Trophoblast cell (in vitro differentiated cells and primary cell): ENCODE data around the gene MBOAT7.
"Not testable (repeated sequence)": the region's sequence is repeated elsewhere in the genome, so short reads cannot be mapped to it uniquely, and the experiment has no call there.

Experiments used
- DNase-seq, 2 donors: peaks; one replicate each; pipeline ENCODE4 v3.0.0-alpha.2; 2016
- H2AFZ ChIP-seq: 2 replicates; pipeline ENCODE4 v1.6.1; 2013; ENCODE audit warnings: low read length, moderate library complexity, mild to moderate bottlenecking; ENCODE audit not compliant: insufficient read depth, poor library complexity
- H2AK5ac ChIP-seq: 2 replicates; pipeline ENCODE4 v1.6.1; 2013; ENCODE audit warnings: mild to moderate bottlenecking, low read length
- H2BK120ac ChIP-seq: 2 replicates; pipeline ENCODE4 v1.6.1; 2013; ENCODE audit warnings: low read length, mild to moderate bottlenecking, moderate library complexity; ENCODE audit not compliant: insufficient read depth, poor library complexity
- H2BK12ac ChIP-seq: 2 replicates; pipeline ENCODE4 v1.6.1; 2013; ENCODE audit warnings: mild to moderate bottlenecking, low read length, moderate library complexity
- H2BK5ac ChIP-seq: 2 replicates; pipeline ENCODE4 v1.6.1; 2013; ENCODE audit warnings: low read length, low read depth, moderate library complexity, mild to moderate bottlenecking; ENCODE audit not compliant: poor library complexity
- H3K14ac ChIP-seq: 2 replicates; pipeline ENCODE4 v1.6.1; 2013; ENCODE audit warnings: mild to moderate bottlenecking, low read length
- H3K18ac ChIP-seq: 2 replicates; pipeline ENCODE4 v1.6.1; 2013; ENCODE audit warnings: mild to moderate bottlenecking, low read length
- H3K23ac ChIP-seq: 2 replicates; pipeline ENCODE4 v1.6.1; 2013; ENCODE audit warnings: low read length
- H3K27ac ChIP-seq: 2 replicates; pipeline ENCODE4 v1.5.1; 2013; ENCODE audit warnings: low read depth, mild to moderate bottlenecking, inconsistent platforms, low read length, moderate library complexity
- H3K27me3 ChIP-seq: 2 replicates; pipeline ENCODE4 v1.6.1; 2013; ENCODE audit warnings: inconsistent platforms, mild to moderate bottlenecking, low read length, moderate library complexity; ENCODE audit not compliant: insufficient read depth
- H3K36me3 ChIP-seq, 2 experiments: 1 replicate in 1 of 2; 2 replicates in 1 of 2; pipeline ENCODE4 v1.6.1; 2013; ENCODE audit warnings: low read length in 2 of 2, mild to moderate bottlenecking in 2 of 2, moderate library complexity in 1 of 2; ENCODE audit not compliant: insufficient read depth in 2 of 2, control insufficient read depth in 1 of 2
- H3K4ac ChIP-seq: 2 replicates; pipeline ENCODE4 v1.6.1; 2013; ENCODE audit warnings: low read depth, mild to moderate bottlenecking, low read length, moderate library complexity
- H3K4me1 ChIP-seq, 2 experiments: 1 replicate in 1 of 2; 2 replicates in 1 of 2; pipeline ENCODE4 v1.6.1; 2013; ENCODE audit warnings: low read length in 2 of 2, mild to moderate bottlenecking in 2 of 2, moderate library complexity in 1 of 2; ENCODE audit not compliant: insufficient read depth in 2 of 2, control insufficient read depth in 1 of 2
- H3K4me2 ChIP-seq: 2 replicates; pipeline ENCODE4 v1.6.1; 2013; ENCODE audit warnings: inconsistent platforms, mild to moderate bottlenecking, low read length, moderate library complexity
- H3K4me3 ChIP-seq: 2 replicates; pipeline ENCODE4 v1.5.1; 2013; ENCODE audit warnings: mild to moderate bottlenecking, low read depth, low read length, inconsistent platforms
- H3K79me1 ChIP-seq: one replicate; pipeline ENCODE4 v1.6.1; 2013; ENCODE audit warnings: low read length
- H3K79me2 ChIP-seq: 2 replicates; pipeline ENCODE4 v1.6.1; 2013; ENCODE audit warnings: low read length, mild to moderate bottlenecking; ENCODE audit not compliant: control insufficient read depth, insufficient read depth, poor library complexity
- H3K9ac ChIP-seq: 2 replicates; pipeline ENCODE4 v1.6.1; 2013; ENCODE audit warnings: mild to moderate bottlenecking, low read length
- H3K9me3 ChIP-seq: 2 replicates; pipeline ENCODE4 v1.6.1; 2013; ENCODE audit warnings: low read depth, mild to moderate bottlenecking, control low read depth, inconsistent platforms, low read length; ENCODE audit not compliant: insufficient read depth
- H4K12ac ChIP-seq: 2 replicates; pipeline ENCODE4 v1.6.1; 2013; ENCODE audit warnings: low read depth, mild to moderate bottlenecking, low read length, moderate library complexity
- H4K8ac ChIP-seq: 2 replicates; pipeline ENCODE4 v1.6.1; 2013; ENCODE audit warnings: low read depth, mild to moderate bottlenecking, low read length, moderate library complexity
- H4K91ac ChIP-seq: one replicate; pipeline ENCODE4 v1.6.1; 2013; ENCODE audit warnings: low read depth, mild to moderate bottlenecking, low read length, moderate library complexity
- WGBS: extraction: QIAGEN DNeasy Blood & Tissue Kit; methylation state at CpG from one replicate; pipeline ENCODE4 v1.1.7; 2013; ENCODE audit warnings: missing lambda C conversion rate; ENCODE audit not compliant: insufficient read length, insufficient coverage; ENCODE audit errors: extremely low coverage; 5-methylcytosine and 5-hydroxymethylcytosine counted together

The MBOAT7 gene

GRCh38 chr19:54218259-54218658 is 28.9 kb upstream of the MBOAT7 start:
- Histone ChIP-seq H2AFZ (no peak overlapping the region), H3K79me1 (no peaks in the 10 kb centered on the region), H3K14ac (no peak overlapping the region), H3K4me1 (peaks cover 11% of the 10 kb centered on the region in 2 experiments), H3K27ac (no peak overlapping the region), H3K36me3 (peaks cover 6 to 7% of the 10 kb centered on the region in 2 experiments), H2BK12ac (no peak overlapping the region), H2BK120ac (no peak overlapping the region), H2AK5ac (no peak overlapping the region), H3K4me2 (no peak overlapping the region), H3K4me3 (no peak overlapping the region), H3K4ac (no peak overlapping the region), H3K23ac (no peak overlapping the region), H3K9me3 (no peaks in the 10 kb centered on the region), H3K27me3 (no peaks in the 10 kb centered on the region), H3K18ac (no peak overlapping the region), H4K91ac (no peak overlapping the region), H3K9ac (peak overlapping the region; percentile 50), H3K79me2 (no peaks in the 10 kb centered on the region), H4K8ac (no peak overlapping the region), H4K12ac (no peak overlapping the region), H2BK5ac (no peak overlapping the region)
- no CpG with 5 or more reads among the region's 8 CpGs for WGBS
- DNase-seq = no peak

GRCh38 chr19:54217517-54218247 is 28.3 kb upstream of the MBOAT7 start:
- not testable (repeated sequence) for H3K18ac ChIP-seq, H3K4ac ChIP-seq, H3K79me2 ChIP-seq, H3K9me3 ChIP-seq, H4K12ac ChIP-seq, H3K27ac ChIP-seq, H2BK12ac ChIP-seq, H2AK5ac ChIP-seq, H3K27me3 ChIP-seq, H3K36me3 ChIP-seq, H3K79me1 ChIP-seq, H3K4me3 ChIP-seq, DNase-seq, H3K14ac ChIP-seq, H4K8ac ChIP-seq, H2BK5ac ChIP-seq, H3K4me2 ChIP-seq, H2BK120ac ChIP-seq, H2AFZ ChIP-seq, H3K23ac ChIP-seq, H4K91ac ChIP-seq
- no CpG with 5 or more reads among the region's 20 CpGs for WGBS
- Histone ChIP-seq H3K9ac (peak overlapping the region; percentile 4), H3K4me1 (peaks cover 11% of the 10 kb centered on the region in 2 experiments)

GRCh38 chr19:54216869-54217268 is 27.5 kb upstream of the MBOAT7 start:
- Histone ChIP-seq H3K23ac (no peak overlapping the region), H4K91ac (no peak overlapping the region), H3K4ac (no peak overlapping the region), H3K18ac (no peak overlapping the region), H3K79me1 (no peaks in the 10 kb centered on the region), H2BK120ac (no peak overlapping the region), H4K8ac (no peak overlapping the region), H3K4me2 (no peak overlapping the region), H3K9me3 (no peaks in the 10 kb centered on the region), H2BK12ac (no peak overlapping the region), H3K9ac (no peak overlapping the region), H3K4me1 (peaks cover 11% of the 10 kb centered on the region in 2 experiments), H3K79me2 (no peaks in the 10 kb centered on the region), H2AFZ (no peak overlapping the region), H3K36me3 (peaks cover 6 to 7% of the 10 kb centered on the region in 2 experiments), H3K4me3 (no peak overlapping the region), H3K27me3 (no peaks in the 10 kb centered on the region), H3K27ac (peak overlapping the region; percentile 13), H2AK5ac (no peak overlapping the region), H3K14ac (no peak overlapping the region), H2BK5ac (peak overlapping the region; percentile 19), H4K12ac (no peak overlapping the region)
- no peak for DNase-seq
- no CpG with 5 or more reads among the region's 9 CpGs for WGBS

- H2AFZ ChIP-seq, H3K9me3 ChIP-seq, H3K18ac ChIP-seq, H2AK5ac ChIP-seq, H2BK12ac ChIP-seq, H3K79me1 ChIP-seq, H2BK5ac ChIP-seq, H3K23ac ChIP-seq, DNase-seq, H3K27me3 ChIP-seq, H3K79me2 ChIP-seq, H4K91ac ChIP-seq, H2BK120ac ChIP-seq, H3K27ac ChIP-seq, H3K14ac ChIP-seq, H3K4me3 ChIP-seq, H4K12ac ChIP-seq, H3K9ac ChIP-seq, H3K4ac ChIP-seq, H4K8ac ChIP-seq, H3K4me2 ChIP-seq: not testable (repeated sequence)
- no CpG with 5 or more reads among the region's 19 CpGs for WGBS
- H3K36me3 ChIP-seq = peaks cover 8 to 19% of the 10 kb centered on the region in 2 experiments
- H3K4me1 ChIP-seq = peaks cover 11 to 13% of the 10 kb centered on the region in 2 experiments
These were observed 25.4 kb upstream of the MBOAT7 start for GRCh38 chr19:54214734-54215133.
